Stimulated activated CD8-positive, alpha-beta memory T cell treated with anti-CD3 and anti-CD28 coated beads, Interleukin-15, amount 100 ng/mL, for 1 hour (primary cell): ENCODE measurements around the gene GHRH.

Source experiments
- DNase-seq: peaks from one replicate; pipeline ENCODE4 v3.0.0-alpha.2; 2020; ENCODE audit warnings: low read depth

GHRH gene

GRCh38 chr20:37260923-37261322 is 691 bp downstream of the GHRH start:
- no peak for DNase-seq

- no peak for DNase-seq
Observed at GRCh38 chr20:37259865-37260264, 1.7 kb downstream of the GHRH start.

- no peak for DNase-seq
Observed at GRCh38 chr20:37259031-37259430, 2.6 kb downstream of the GHRH start.

DNA sequence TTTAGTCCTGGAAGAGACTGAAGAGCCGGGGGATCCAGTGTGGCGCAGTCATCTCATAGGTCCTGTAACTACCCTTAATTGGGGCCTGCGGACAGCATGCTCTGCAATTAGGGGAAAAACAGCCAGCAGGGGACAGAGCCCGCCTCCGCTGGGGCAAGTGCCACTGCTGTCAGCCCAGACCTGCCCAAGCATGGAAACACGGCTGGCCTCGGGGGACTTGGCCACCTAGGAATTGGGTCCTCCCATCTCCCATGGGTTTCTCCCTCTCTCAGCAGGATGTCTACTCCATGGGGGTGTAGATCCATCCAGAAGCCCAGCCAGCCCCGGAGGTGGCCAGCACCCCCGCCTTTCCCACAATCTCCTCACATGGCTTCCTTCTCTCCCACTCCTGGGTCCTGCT is 3.6 kb downstream of the GHRH start:
- DNase-seq = no peak

DNA sequence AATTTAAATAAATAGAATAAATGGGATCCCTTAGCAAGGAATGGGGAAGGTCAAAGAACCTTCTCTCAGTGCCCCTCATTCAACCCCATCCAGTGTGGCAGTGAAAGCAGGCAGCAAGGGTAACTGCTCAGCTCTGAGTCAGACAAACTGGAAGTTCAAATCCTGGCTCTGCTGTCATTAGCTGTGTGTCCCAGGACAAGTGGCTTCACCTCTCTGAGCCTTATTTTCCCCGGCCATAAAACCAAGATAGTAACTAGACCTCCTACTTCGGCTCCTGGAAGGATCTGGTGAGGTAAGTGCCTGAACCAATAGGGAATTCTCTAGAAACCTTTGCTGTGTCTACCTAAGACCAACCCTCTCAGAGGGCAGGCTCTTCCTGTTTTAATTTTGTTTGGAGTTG is 4.1 kb downstream of the GHRH start:
- DNase-seq = no peak

GRCh38 chr20:37256286-37256685 is 5.3 kb downstream of the GHRH start:
- DNase-seq = no peak

DNA sequence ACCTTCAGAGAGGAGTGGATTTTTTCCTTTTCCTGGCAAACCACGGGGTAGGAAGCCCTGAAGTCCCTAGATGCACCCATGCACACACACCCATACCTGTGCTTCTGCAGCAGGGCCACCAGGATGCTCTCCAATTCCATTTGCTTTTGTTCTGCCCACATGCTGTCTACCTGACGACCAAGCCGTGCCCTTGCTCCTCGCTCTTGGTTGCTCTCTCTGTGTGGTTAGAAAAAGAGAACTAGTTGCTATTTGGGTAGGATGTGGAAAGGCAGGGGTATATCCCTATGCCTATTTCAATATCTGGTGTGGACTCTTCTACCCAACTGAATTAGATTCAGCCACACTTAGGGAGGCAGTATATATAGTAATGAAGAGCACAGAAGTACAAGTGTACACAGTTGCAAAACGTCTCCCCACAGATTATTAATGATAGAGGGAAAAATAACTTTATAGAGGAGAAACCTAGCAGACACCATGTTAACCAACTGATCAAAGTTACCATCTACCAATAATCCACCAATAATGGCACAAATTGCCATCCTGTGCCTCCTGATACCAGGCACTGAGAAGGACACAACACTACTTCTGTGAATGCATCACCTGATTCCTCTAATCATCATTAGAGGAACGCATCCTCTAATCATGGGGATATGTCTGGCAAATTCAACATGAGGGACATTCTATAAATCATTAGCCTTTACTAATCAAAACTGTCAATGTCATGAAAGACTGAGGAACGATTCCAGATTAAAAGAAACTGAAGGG is 7.3 kb downstream of the GHRH start:
- no peak for DNase-seq

GRCh38 chr20:37253087-37253486 is 8.5 kb downstream of the GHRH start:
- no peak for DNase-seq

DNA sequence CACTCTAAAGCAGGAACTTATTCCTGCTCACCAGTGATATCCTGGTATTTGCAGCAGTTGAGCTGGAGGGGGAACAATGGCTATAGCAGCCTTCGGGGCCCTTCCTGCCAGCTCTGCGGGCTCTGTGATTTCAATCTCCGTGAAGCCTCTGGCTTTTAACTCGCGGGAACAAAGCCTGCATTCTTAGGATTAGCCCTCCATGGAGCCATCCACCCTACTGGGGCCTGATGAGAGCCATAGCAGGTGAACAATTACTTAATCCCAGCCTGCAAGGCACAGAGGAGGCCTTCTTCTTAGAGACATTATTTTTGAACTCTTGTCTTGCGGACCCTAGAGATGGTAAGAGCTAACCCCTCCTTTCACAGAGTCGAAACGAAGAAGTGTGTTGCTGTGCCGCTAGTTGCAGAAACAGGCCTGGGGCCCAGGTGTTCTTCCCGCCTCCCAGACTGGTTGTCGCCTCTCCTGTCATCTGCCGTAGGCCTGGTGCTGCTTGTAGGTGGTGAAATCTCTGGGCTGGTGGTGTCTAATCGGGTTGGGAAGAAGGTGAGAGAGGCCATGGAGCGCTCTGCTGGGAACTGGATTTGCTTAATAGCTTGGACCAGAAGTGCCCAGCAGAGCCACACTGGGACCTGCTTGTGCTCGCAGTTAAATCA is 9.7 kb downstream of the GHRH start:
- no peak for DNase-seq

GRCh38 chr20:37249304-37249703 is 12.3 kb downstream of the GHRH start:
- DNase-seq = no peak

DNA sequence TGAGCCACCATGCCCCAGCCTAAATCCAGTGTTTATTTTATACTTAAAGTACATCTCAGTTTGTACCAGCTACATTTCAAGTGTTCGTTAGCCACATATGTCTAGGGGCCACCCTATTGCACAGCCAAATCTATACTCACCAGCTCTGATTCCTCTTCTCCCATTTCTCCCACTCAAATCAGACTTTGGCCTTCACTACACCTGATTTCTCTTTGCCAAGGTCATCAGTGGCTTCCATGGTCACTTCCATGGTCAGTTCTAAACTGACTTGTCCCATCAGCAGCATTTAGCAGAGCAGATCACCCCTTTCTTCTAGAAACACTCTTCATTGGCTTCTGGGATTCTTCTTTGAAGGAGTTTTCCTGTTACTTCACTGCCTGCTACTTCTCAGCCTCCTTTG is 14.1 kb downstream of the GHRH start:
- DNase-seq = no peak

DNA sequence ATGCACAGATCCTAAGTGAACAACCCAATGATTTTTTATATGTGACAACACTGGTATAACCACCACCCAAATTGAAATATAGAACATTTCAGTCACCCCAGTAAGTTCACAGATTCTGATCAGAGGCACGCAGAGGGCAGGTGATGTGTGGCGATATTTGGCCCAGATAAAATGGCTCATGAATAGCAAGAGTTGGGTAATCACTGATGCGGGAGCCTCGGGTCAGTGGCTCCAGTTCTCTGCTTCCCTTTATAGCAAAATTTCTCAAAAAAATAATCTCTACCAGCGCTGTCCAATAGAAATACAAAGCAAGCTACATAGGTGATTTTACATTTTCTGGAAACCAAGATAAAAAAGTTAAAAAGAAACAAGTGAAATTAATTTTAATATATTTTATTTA is 14.9 kb downstream of the GHRH start:
- no peak for DNase-seq

GRCh38 chr20:37245216-37246150 is 16.1 kb downstream of the GHRH start:
- no peak for DNase-seq

GRCh38 chr20:37244572-37244957 is 17.0 kb downstream of the GHRH start:
- no peak for DNase-seq

GRCh38 chr20:37243937-37244571 is 17.6 kb downstream of the GHRH start:
- no peak for DNase-seq

DNA sequence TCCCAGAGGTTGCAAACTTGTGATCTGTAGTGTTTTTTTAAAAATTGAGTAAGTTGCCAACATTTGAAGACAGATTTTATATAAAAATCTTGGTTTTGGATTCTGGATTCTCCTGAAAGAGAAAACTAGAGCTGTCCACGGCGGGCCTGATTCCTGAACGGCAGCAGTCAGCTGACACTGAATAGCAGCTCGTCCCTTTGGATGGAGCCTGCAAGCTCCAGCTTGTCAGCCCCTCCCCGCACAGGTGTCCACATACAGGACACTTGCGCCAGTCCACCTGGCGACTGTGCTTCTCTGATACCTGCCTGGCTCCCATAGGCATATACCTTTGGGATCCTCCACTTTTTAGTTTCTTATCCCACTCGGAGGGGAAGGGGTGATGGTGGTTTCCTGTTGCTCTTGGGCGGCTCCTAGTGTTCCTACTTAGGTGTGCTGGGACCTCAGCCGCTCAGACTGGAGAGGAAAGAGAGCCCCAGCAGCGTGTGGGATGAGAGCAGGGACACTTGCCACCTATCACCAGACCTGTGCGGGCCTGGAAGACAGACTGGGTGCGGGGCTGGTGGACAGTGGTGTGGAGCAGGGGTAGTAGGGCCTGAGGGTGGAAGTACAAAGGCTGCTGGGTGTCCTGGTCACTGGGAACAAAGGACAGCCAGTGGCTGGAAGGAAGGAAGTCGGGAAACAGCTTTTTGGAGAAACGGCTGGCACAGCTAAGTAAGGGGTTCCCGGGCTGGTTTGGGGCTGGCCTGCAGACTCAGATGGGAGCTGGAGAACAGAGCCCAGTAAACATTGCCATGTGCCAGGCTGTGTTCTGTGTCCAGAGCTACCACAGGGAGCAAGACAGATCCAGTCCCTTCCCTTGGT is 18.3 kb downstream of the GHRH start:
- no peak for DNase-seq

- no peak for DNase-seq
Observed at GRCh38 chr20:37242503-37242902, 19.1 kb downstream of the GHRH start.

DNA sequence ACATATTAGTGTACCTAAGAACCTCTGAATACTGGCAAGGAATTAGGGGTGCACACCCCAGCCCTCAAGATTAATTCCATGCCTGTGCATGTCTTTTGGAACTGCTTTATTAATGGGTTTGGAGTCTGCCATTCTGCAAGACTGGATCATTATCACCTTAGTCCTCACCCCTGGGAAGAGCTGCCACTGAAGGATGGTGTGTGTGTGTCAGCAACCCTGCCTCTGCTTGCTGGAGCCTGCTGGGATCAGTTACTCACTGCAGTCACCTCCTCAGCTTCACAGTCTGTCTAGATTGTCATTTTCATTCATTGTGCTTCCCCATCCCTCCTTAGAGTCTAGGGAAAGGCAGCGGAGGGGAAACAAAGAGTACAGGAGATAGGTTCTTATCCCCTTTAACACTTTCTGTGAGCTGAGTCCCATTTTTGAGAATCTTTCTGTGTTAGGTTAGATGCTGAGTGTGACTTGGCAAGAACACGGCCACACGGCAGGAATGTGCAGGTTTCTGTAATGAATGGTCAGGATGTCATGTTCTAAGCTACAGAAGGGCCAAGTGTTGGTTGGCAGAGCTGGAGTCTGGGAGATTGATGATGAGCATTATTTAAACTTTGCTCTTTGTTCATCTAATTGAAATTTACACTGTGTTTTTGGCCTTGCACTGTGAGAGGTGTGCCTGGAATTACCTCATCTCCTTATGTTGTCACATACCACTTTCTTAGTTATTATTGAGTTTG is 21.1 kb downstream of the GHRH start:
- DNase-seq = no peak

GRCh38 chr20:37238935-37239451 is 22.6 kb downstream of the GHRH start:
- DNase-seq = no peak

DNA sequence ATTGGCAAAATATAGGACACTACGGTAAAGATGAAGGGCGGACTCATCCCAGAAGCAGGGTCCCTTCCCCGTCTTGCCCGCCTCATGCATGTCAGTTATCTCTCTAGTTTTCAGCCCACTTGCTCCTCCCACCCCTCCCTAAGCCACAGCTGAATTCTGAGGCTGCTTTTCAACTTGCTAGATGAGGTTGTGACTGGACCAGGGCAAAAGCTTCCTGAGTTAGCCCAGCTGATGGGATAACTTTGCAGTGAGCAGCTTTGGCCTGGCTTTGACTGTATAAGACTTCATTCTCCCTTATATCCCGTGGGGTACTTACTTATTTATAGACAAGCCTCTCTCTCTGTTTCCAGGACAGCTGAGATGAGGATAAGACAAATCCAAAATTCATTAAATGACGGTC is 23.2 kb downstream of the GHRH start:
- DNase-seq = no peak
